ENCODE data around the gene RHBDL2. TPM values are rescaled to one million over a fixed set of nuclear protein-coding genes. Genes with fewer than 3 reads are reported as not detected.

RHBDL2 gene
- total and polyA plus RNA-seq, 10 of the 15 experiments (the other 5 are each of a cell fraction or from before 2014, with no cell fraction given): 0.05 TPM; not detected in 9

GRCh38 chr1:38962560-38962959 is 20.9 kb upstream of the RHBDL2 start:
- DNase-seq (ENCODE audit: low read depth, low spot score) (no peak), FAIRE-seq (no peak), ATAC-seq (no peak)
- intact Hi-C loops (cut with micrococcal nuclease; ENCODE audit: unreplicated experiment) (no loop called here), in situ Hi-C loops (cut with MboI) (no loop called here)
- no peaks in the 10 kb centered on the region for H3K9me3 ChIP-seq (replicated peaks; ENCODE audit: control insufficient read depth, insufficient read depth, low read length)
- BruUV-seq (replicated peaks): no TSS peak
- no peak overlapping the region for H3K27ac ChIP-seq (ENCODE audit: control insufficient read depth, insufficient read depth)
- no peaks in the 10 kb centered on the region for H3K4me1 ChIP-seq (ENCODE audit: control insufficient read depth, insufficient read depth, low read length)
- no peaks in the 10 kb centered on the region for H3K79me2 ChIP-seq (ENCODE audit: control insufficient read depth, insufficient read depth, low read length)
- no peak overlapping the region for H2AFZ ChIP-seq (ENCODE audit: control insufficient read depth, low read depth, low read length)
- SMC1A ChIA-PET (ENCODE audit: uncharacterized antibody, unreplicated experiment): no interaction called here
- CTCF ChIA-PET: no interaction called here
- 38% methylated on average over 7 of the region's 7 CpGs for WGBS (ENCODE audit: insufficient coverage, insufficient replicate concordance, low lambda C conversion rate, missing lambda C conversion rate)
- POLR2A ChIA-PET: no interaction called here
- RAD21 ChIA-PET (ENCODE audit: unreplicated experiment): no interaction called here
- H4K20me1 ChIP-seq (ENCODE audit: control insufficient read depth, insufficient read depth): no peaks in the 10 kb centered on the region
- no peaks in the 10 kb centered on the region for H3K36me3 ChIP-seq (ENCODE audit: control insufficient read depth in 2 of 2, insufficient read depth in 2 of 2, low read length in 1 of 2)
- no peak for TF ChIP-seq CHD1 (IDR thresholded peaks at IDR 0.05; ENCODE audit: low read depth, low read length)
- TF ChIP-seq PKNOX1 (IDR thresholded peaks at IDR 0.05): no peak
- TF ChIP-seq BCL11A (IDR thresholded peaks at IDR 0.05; ENCODE audit: low read depth, low read length): no peak
- no peak for TF ChIP-seq SMARCA5 (IDR thresholded peaks at IDR 0.05)
- no peak for TF ChIP-seq SMC3 (IDR thresholded peaks at IDR 0.05; ENCODE audit: borderline replicate concordance, low read length)
- TF ChIP-seq DPF2 (IDR thresholded peaks at IDR 0.05): no peak
- TF ChIP-seq STAT3 (IDR thresholded peaks at IDR 0.05; ENCODE audit: low read depth, low read length): no peak
- no peak for TF ChIP-seq FOS (IDR thresholded peaks at IDR 0.05; ENCODE audit: borderline replicate concordance, extremely low read depth, insufficient read length)
- TF ChIP-seq TCF3 (IDR thresholded peaks at IDR 0.05; ENCODE audit: borderline replicate concordance, insufficient read depth, low read depth, low read length): no peak
- no peak for TF ChIP-seq SIN3A (IDR thresholded peaks at IDR 0.05; ENCODE audit: low read depth, low read length)
- no peak overlapping the region for H3K4me3 ChIP-seq
- no peak overlapping the region for H3K4me2 ChIP-seq (ENCODE audit: control insufficient read depth, insufficient read depth)
- H3K27me3 ChIP-seq (replicated peaks in 1 of 2; ENCODE audit: control insufficient read depth in 2 of 2, insufficient read depth in 2 of 2, low read length in 1 of 2): no peaks in the 10 kb centered on the region
- H3K9ac ChIP-seq (ENCODE audit: control insufficient read depth, insufficient read depth, low read length): no peak overlapping the region
